Kidney epithelial cell (primary cell): ENCODE data around the gene PPFIA3. TPM values are rescaled to one million over a fixed set of nuclear protein-coding genes. Genes with fewer than 3 reads are reported as not detected.

Source experiments
- DNase-seq: peaks from one replicate; pipeline ENCODE4 v3.0.0-alpha.2; 2010; ENCODE audit warnings: low read depth
- H3K27me3 ChIP-seq: 2 replicates; pipeline ENCODE4 v1.6.0; 2011; ENCODE audit warnings: low read length; ENCODE audit not compliant: control insufficient read depth, insufficient read depth
- H3K36me3 ChIP-seq: 2 replicates; pipeline ENCODE4 v1.5.1; 2011; ENCODE audit warnings: low read length; ENCODE audit not compliant: control insufficient read depth, insufficient read depth
- H3K4me3 ChIP-seq: 2 replicates; pipeline ENCODE4 v1.5.1; 2011; ENCODE audit warnings: low read depth, mild to moderate bottlenecking, control low read depth, low read length
- CTCF ChIP-seq: IDR thresholded peaks from 2 replicates; pipeline ENCODE4 v1.5.1; 2011; ENCODE audit warnings: mild to moderate bottlenecking, moderate library complexity, low read length, control low read depth, inconsistent platforms; ENCODE audit not compliant: insufficient read depth, poor library complexity, severe bottlenecking
- total RNA-seq: library from RNA; depleted of rRNA; stranded (reverse); fragments of >200 nt; gene quantifications from 2 replicates; pipeline ENCODE4 v1.2.3, GENCODE V29; 2015

Gene PPFIA3
- total RNA-seq, 1 donor from 2014 or later: 0.88 TPM

GRCh38 chr19:49086296-49086695 is 33.0 kb upstream of the PPFIA3 start:
- DNase-seq: no peak
- no peak for TF ChIP-seq CTCF
- Histone ChIP-seq H3K36me3 (peaks cover 2% of the 10 kb centered on the region), H3K4me3 (peak overlapping the region; percentile 98), H3K27me3 (no peaks in the 10 kb centered on the region)

DNA sequence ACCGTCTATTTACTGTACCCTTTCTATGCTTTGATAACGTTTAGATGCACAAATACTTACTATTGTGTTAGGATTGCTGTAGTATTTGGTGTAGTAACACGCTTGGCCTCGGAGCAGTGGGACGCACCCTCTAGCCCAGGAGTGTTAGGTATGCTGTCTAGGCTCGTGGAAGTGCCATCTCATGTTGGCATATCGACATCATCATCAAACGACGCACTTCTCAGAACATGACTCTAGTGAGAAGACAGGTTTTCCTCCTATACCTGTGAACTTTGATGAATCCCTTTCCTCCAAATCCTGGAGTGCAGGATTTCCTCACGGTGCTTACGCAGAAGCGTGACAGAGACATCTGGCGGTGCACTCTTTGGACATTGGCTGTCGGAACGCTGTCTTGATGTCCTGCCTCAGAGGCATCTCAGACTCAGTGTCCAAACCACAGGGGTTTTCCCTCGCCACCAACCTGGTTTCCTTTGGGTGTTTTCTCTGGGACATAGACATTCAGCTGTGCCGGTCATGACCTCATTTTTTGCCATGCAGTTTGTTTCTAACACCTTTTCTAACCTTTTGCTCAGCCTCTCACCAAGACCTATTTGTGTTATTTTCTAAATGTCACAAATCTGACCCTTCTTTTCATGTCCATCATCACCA is 27.8 kb upstream of the PPFIA3 start:
- DNase-seq: no peak
- H3K36me3 ChIP-seq: peaks cover 4% of the 10 kb centered on the region
- TF ChIP-seq CTCF: no peak

GRCh38 chr19:49092686-49093085 is 26.7 kb upstream of the PPFIA3 start:
- Histone ChIP-seq H3K4me3 (no peak overlapping the region), H3K36me3 (peaks cover 3% of the 10 kb centered on the region), H3K27me3 (no peaks in the 10 kb centered on the region)
- DNase-seq: no peak
- TF ChIP-seq CTCF: no peak

More for the DNA sequence above, 27.8 kb upstream of the PPFIA3 start:
- Histone ChIP-seq H3K27me3 (no peaks in the 10 kb centered on the region), H3K4me3 (no peak overlapping the region)

- TF ChIP-seq CTCF: no peak
- H3K36me3 ChIP-seq: peaks cover 3% of the 10 kb centered on the region
- no peak overlapping the region for H3K4me3 ChIP-seq
- no peak for DNase-seq
- no peaks in the 10 kb centered on the region for H3K27me3 ChIP-seq
Observed at GRCh38 chr19:49094505-49095482, 24.6 kb upstream of the PPFIA3 start.

DNA sequence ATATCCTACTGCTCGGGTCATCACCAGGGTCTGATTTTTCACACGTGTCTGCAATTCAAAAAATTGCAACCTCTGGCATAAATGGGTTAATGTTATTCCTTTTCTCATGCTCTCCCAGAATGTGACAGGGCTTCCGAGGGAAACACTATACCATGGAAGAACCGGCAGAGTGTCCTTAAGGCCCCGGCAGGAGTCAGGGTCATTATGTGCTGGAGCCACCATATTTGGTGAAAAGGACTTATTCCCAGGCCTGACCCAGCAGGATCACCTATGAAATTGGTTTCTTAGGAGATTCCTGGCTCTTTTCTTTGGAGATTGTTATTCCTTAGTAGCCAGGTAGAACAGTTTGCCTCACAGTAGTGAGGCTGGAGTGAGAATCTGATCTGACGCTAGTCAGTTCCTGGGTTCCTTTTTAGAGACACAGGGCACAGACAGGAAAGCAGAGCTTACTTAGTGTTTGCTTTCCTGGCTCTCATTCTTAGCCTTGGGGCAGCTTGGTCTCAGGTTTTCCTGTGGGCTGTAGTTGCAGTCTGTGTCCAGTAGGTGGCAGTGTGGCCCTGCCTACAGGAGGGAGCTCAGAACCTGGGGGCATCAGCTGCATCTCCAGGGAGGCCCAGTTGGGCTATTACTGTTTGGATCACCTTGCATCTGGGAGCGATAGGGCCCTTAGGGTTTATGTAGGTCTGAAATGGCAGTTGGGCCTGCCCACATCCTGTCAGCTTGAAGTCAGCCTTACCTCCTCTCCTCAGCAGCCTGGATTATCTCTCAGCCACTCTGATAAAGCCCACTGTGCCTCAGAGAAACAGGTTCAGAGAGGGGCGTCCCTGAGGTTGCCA is 21.7 kb upstream of the PPFIA3 start:
- peaks cover 3% of the 10 kb centered on the region for H3K36me3 ChIP-seq
- H3K27me3 ChIP-seq: no peaks in the 10 kb centered on the region
- TF ChIP-seq CTCF: peak; percentile 97
- H3K4me3 ChIP-seq: no peak overlapping the region
- no peak for DNase-seq
